HG03066 (cell line): ENCODE data around the gene ACVR1B.

Experiments
- ATAC-seq: cut with Tn5 transposase; IDR thresholded peaks from one replicate; pipeline ENCODE4 v1.9.1; 2021; ENCODE audit warnings: low read depth; ENCODE audit not compliant: unreplicated experiment

ACVR1B gene

GRCh38 chr12:51951199-51951842 lies at the start of gene ACVR1B:
ACVR1B (plus strand) TSS chr12:51951699; CDS start chr12:51951744, 45 bp downstream.
- ATAC-seq: peak; percentile 87

GRCh38 chr12:51901881-51902280 lies 49.6 kb upstream of the ACVR1B start:
- no peak for ATAC-seq

GRCh38 chr12:51904951-51905470 lies 46.5 kb upstream of the ACVR1B start:
- no peak for ATAC-seq

- no peak for ATAC-seq
These were observed 45.7 kb upstream of the ACVR1B start for GRCh38 chr12:51905471-51906429.

- ATAC-seq: no peak
These were observed 44.9 kb upstream of the ACVR1B start for GRCh38 chr12:51906430-51907082.

GRCh38 chr12:51907083-51907855 lies 44.2 kb upstream of the ACVR1B start, which contains the start of gene ACVRL1:
ACVRL1 (plus strand) TSS chr12:51907504; CDS start chr12:51912475, 4,971 bp downstream.
- ATAC-seq: no peak

- no peak for ATAC-seq
These were observed 43.6 kb upstream of the ACVR1B start for GRCh38 chr12:51907856-51908425.

- ATAC-seq: no peak
These were observed 42.5 kb upstream of the ACVR1B start for GRCh38 chr12:51908876-51909592.

GRCh38 chr12:51910168-51910567 lies 41.3 kb upstream of the ACVR1B start:
- no peak for ATAC-seq

GRCh38 chr12:51910691-51911090 lies 40.8 kb upstream of the ACVR1B start:
- no peak for ATAC-seq

- no peak for ATAC-seq
These were observed 40.2 kb upstream of the ACVR1B start for GRCh38 chr12:51911307-51911706.

- ATAC-seq: no peak
These were observed 39.4 kb upstream of the ACVR1B start for GRCh38 chr12:51911788-51912711.

GRCh38 chr12:51913071-51914033 lies 38.1 kb upstream of the ACVR1B start:
- no peak for ATAC-seq

GRCh38 chr12:51914034-51914923 lies 37.2 kb upstream of the ACVR1B start:
- no peak for ATAC-seq

- ATAC-seq: no peak
These were observed 36.4 kb upstream of the ACVR1B start for GRCh38 chr12:51915003-51915625.

GRCh38 chr12:51915951-51916350 lies 35.5 kb upstream of the ACVR1B start:
- ATAC-seq: no peak
